Measurements from ENCODE around the gene ASB9. TPM values are rescaled to one million over a fixed set of nuclear protein-coding genes. Genes with fewer than 3 reads are reported as not detected.

Gene ASB9
- total RNA-seq, 1 experiment from 2014 or later = 0.68 TPM

DNA sequence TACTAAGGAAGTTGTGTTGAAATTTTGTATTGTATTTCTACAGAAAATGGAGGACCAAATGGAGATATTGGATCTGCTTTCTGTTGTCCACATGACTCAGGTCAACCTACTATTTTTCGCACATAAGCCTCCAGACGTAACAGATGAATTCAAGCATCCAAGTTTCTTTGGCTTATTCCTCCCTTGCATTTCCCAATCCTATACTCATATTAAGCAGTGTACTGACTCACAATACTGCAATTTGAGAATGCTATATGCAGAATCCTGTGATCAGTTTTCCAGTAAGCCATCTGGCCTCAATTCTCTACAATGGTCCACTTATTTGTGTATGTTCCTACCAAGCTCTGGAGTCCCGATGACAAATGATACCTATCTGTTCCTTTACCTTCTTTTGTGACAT is 75.7 kb downstream of the ASB9 start:
- intact Hi-C loops (cut with micrococcal nuclease) = no loop called here
- no peak for DNase-seq (ENCODE audit: unreplicated experiment)
- no TSS peak for BruUV-seq (replicated peaks)
- ChIA-PET POLR2A (no interaction called here), CTCF (interaction anchor here (0.8 kb wide), 1 partner anchor 66 kb away, joined by 4 read pairs; no protein-coding TSS in a partner anchor)
- Mint-ChIP-seq H3K27me3 (ENCODE audit: insufficient read depth, unreplicated experiment) (peaks cover 43% of the 10 kb centered on the region), H3K4me3 (ENCODE audit: unreplicated experiment) (no peak overlapping the region), H3K36me3 (ENCODE audit: insufficient read depth, unreplicated experiment) (no peaks in the 10 kb centered on the region), H3K9me3 (ENCODE audit: unreplicated experiment) (no peaks in the 10 kb centered on the region), H3K4me1 (ENCODE audit: insufficient read depth, unreplicated experiment) (no peaks in the 10 kb centered on the region), H3K27ac (ENCODE audit: low read depth, unreplicated experiment) (no peak overlapping the region)
- TF ChIP-seq, protein P1, sequence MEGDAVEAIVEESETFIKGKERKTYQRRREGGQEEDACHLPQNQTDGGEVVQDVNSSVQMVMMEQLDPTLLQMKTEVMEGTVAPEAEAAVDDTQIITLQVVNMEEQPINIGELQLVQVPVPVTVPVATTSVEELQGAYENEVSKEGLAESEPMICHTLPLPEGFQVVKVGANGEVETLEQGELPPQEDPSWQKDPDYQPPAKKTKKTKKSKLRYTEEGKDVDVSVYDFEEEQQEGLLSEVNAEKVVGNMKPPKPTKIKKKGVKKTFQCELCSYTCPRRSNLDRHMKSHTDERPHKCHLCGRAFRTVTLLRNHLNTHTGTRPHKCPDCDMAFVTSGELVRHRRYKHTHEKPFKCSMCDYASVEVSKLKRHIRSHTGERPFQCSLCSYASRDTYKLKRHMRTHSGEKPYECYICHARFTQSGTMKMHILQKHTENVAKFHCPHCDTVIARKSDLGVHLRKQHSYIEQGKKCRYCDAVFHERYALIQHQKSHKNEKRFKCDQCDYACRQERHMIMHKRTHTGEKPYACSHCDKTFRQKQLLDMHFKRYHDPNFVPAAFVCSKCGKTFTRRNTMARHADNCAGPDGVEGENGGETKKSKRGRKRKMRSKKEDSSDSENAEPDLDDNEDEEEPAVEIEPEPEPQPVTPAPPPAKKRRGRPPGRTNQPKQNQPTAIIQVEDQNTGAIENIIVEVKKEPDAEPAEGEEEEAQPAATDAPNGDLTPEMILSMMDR (IDR thresholded peaks at IDR 0.05; ENCODE audit: unreplicated experiment) = no peak

Other genes with a start within 250 kb of the ASB9 start
- gene ASB11, start 45.6 kb upstream of the ASB9 start, total RNA-seq (2022) = not detected in 2 replicates
- gene PIGA, start 65.4 kb upstream of the ASB9 start, total RNA-seq (2022) = 17.3 and 22.7 TPM in 2 replicates
- gene VEGFD, start 114.3 kb upstream of the ASB9 start, total RNA-seq (2022) = not detected in 2 replicates
- gene PIR, start 223.2 kb upstream of the ASB9 start, total RNA-seq (2022) = 8.2 and 10.3 TPM in 2 replicates
- not detected in 2 replicates for gene BMX, start 230.7 kb upstream of the ASB9 start, total RNA-seq (2022)

Data from MCF 10A (cell line).